GM12801 (cell line): ENCODE data around the gene MUCL3.

Experiments used
- CTCF ChIP-seq: IDR thresholded peaks from one replicate; pipeline ENCODE4 v1.5.1; 2011; ENCODE audit warnings: control low read depth; ENCODE audit not compliant: insufficient read length; ENCODE audit errors: extremely low read depth

MUCL3 gene

GRCh38 chr6:30931272-30931671, 9.5 kb upstream of the MUCL3 start:
- TF ChIP-seq CTCF, result no peak

DNA sequence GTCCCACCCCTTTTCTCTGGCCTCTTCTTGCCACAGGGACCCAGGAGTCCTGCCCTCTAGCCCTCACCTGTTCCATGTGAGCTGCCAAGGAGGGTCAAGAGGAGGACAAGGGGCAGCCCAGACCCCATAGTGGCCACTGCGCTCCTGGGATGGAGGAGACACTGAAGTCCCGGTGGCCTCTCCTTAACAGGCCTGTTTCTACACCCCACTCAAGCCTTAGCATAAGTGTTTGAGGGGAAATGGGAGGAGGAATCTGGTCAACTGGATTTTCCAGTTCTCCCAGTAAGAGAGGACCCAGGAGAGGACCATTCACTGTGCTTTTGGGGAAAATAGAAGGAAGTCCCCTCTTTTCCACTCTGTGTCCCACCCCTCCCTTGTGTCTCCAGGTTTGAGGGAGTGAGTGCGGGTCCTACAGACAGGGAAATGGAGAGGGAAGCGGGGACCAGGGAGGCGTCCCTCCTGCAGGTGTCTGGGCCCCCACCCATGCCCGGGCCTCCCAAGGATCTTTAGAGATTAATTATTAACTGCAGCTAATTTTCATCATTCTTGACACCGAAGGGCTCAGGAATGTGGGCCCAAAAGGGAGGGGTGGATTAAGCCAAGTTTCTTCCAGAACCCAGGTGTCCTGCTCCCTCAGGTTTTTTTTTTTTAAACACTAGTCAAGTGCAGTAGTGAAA, 8.7 kb upstream of the MUCL3 start, which contains the start of gene SFTA2:
SFTA2 (minus strand) TSS at position 202 of the 677 bp plus-strand sequence; CDS start at position 128, 74 bp downstream.
- TF ChIP-seq CTCF, result no peak

DNA sequence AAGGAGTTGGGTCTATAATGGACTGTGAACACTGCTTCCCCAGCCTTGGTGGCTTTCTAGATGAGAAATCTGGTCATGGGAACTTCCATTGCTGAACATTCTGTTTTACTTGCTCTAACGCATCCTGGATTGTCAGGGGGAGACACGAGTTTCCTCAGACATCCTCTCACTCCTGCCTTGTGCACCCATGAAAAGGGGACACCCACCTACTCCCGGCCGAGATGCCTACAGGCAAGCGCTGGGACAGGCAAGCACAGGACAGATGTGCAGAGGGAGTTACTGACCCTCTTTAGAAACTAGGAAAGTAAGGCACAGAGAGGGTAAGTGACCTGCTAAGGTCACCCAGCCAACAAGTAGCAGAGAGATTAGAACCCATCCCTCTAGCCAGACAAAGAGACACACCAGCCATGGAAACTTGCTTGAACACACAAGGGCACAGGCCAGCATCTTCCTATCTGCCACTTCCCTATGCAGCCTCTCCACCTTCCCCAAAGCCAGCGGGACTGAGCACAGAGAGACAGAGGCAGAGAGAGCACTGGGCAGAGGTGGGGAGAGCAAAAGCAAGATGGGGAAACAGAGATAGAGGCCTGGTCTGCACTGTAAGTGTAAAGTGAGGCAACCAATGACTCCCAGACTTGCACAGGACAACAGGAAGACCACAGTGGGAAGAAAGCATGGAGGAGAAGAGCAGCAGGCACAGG, 8.0 kb upstream of the MUCL3 start:
- TF ChIP-seq CTCF, result no peak

GRCh38 chr6:30935018-30935417, 5.8 kb upstream of the MUCL3 start:
- no peak for TF ChIP-seq CTCF

- no peak for TF ChIP-seq CTCF
Observed at GRCh38 chr6:30937265-30937664, 3.5 kb upstream of the MUCL3 start.

DNA sequence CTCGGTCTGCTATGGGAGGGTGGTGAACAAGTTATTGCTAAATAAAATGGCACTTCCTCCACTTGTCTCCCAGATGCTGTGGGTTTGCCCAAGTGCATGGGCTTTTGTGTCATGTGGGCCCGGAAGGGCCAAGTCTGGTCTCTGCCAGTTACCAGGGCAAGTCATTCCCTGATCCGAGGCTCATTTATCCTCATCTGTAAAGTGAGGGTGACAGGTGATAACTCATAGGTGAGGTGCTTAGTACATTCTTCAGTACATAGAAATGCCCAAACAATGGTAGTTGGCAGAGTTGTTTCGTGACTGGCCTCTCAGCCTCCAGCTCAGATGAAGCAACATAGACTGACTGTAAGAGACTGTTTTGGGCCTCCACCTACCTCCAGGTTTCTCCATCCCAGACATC, 2.0 kb upstream of the MUCL3 start:
- no peak for TF ChIP-seq CTCF

GRCh38 chr6:30939473-30939872, 1.3 kb upstream of the MUCL3 start:
- no peak for TF ChIP-seq CTCF
